Colon (tissue), 2 donors: ENCODE measurements around the gene DLGAP1.

Experiments
- FAIRE-seq: peaks from 2 replicates; lab custom pipeline; 2012; peaks lifted over from hg19 to GRCh38; lab: Jason Lieb, UNC
- donor health status: control.
- donor health status: control.

DLGAP1 gene

DNA sequence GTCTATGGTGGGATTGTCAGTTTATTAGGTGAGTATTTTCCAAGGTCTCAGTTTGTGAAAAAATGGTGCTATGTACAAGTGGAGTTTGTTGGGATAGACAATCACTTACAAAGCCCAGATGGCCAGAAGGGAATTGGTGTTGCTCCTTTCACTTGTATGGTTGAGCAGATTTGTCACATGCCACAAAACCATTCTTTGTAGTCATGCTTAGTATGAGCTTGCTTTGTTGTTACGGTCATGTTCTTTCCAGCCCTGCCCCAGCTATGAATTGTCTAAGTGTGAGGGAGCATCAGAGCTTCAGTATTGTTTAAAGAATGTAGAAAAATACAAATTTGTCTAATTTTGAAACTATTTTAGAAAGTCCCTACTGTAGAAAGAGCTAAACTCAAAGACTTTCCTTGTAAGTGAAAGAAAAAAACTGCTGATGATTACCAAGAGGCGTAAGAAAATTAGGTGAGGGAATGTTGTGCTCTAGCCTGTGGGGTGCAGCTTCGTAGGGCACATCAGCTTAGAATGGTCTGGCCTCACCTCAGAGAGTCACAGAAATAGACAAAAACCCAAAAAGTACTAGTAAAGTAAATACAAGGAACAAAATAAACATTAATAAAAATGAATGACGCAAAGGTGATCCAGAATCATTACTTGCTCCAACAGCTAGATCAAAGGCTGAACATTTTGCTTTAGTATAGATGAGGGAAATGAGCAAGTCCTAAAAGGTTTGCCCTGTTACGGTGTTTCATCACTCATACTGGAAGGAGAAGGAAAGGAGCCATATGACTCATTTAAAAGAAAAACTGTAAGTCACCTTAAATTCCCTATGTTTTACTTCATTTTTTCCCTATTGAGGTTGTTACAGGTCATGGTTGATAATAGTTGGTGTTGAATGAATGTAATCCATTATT, 995.9 kb downstream of the DLGAP1 start:
- FAIRE-seq: no peak

- FAIRE-seq: no peak
These were observed 996.7 kb downstream of the DLGAP1 start for GRCh38 chr18:3458378-3458777.

DNA sequence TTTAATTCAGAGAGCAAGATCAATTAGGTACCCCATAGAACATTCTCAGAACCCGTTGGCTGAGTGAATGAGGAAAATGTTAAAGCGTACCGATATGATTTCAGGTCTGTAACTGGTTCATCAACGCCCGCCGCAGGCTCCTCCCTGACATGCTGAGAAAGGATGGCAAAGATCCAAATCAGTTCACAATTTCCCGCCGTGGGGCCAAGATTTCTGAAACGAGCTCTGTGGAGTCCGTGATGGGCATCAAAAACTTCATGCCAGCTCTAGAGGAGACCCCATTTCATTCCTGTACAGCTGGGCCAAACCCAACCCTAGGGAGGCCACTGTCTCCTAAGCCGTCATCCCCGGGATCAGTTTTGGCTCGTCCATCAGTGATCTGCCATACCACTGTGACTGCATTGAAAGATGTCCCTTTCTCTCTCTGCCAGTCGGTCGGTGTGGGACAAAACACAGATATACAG, 997.8 kb downstream of the DLGAP1 start:
- FAIRE-seq: no peak

- peak; percentile 94 for FAIRE-seq
These were observed 998.4 kb downstream of the DLGAP1 start for GRCh38 chr18:3456686-3457069.

- no peak for FAIRE-seq
These were observed 999.0 kb downstream of the DLGAP1 start for GRCh38 chr18:3455907-3456685.

DNA sequence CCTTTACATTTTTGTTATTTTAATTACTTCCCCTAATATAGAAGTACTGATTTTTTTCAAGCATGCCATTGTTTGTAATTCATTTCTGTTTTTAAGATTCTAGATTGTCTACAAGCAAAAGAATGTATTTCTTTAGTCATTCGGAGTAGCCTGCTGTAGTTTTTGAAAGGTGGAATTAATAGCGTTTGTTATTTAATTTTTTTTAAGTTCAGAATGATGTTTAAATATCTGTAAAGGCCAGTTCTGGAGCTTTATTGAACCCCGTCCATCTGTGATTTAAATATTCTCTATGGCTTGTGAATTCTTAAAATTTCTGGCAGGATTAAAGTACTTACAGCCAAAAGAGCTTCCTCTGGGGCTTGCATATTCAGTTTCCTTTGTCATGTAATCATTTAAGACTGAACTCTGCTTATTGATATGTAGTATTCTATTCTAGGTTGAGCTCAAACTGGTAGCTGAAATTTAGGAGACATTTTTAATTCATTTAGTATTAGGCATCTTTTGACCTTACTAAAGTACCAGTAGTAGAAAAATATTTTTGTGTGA, 999.9 kb downstream of the DLGAP1 start:
- FAIRE-seq: no peak

DNA sequence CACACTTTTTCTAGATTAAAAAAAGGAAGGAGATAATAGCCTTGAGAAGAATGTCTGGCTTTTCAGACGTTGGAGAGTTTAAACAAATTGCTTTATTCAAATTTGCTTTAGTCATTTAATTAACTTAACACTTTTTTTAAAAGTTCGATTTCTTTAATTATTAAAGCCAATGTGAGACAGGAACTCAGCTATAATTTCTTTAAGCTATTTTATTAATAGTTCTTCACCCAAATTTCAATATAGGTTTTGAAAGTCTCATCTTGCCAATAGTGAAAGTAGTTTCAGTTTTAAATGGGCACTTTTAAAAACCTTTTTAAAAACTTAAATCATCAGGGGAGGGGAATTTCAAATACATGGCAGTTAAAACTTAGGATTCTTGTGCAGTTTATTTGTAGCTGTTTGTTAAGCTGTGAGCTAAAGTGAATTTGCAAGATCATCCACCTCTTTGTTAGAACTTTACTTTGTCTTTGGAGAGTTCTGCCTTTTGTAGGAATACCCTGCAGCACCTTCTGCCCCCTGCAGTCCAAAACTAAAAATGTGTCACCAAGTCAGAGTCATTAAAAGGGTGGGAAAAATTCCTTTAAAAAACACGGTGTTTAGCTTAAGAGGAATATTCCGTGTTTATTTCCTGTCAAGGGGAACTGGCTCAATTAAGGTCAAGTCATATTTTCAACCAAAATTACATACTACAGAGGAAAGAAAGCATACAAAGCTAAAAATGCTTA, 1000.6 kb downstream of the DLGAP1 start:
- FAIRE-seq: peak; percentile 80

DNA sequence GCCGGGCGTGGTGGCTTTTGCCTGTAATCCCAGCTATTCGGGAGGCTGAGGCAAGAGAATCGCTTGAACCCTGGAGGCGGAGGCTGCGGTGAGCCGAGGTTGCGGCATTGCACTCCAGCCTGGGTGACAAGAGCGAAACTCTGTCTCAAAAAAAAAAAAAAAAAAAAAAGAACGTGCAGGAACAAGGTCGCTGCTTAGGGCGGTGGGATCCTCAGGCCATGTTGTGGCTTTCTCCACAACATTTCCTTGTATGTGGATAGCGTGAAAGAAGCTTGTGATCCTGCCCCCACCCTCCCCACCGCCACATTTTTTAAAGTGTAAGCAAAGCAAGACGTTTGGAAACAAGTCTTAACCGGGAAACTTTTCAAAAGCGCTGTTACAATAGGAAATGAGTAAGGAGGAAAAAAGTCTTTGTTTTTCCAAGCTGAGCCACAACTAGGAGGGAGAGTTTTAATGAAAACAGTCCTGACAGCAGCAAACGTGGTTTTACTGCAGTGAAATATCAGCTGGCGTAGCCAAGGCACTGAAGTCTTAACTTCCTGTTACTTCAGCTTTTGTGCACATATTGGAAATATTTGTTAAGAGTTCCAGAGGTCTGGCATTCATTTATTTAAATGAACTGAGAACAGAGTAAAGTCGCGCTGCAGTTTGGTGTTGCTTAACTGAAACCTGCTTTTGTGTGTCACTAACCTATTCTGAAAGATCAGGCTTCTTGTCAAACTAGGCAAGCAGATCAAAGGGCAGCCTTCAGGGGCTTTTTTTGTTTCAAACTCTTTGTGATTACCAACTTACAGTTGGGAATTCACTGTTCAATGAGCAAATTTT, 1001.4 kb downstream of the DLGAP1 start:
- FAIRE-seq: no peak

GRCh38 chr18:3452750-3453539, 1002.2 kb downstream of the DLGAP1 start:
- no peak for FAIRE-seq

- no peak for FAIRE-seq
These were observed 1002.9 kb downstream of the DLGAP1 start for GRCh38 chr18:3451989-3452749.

DNA sequence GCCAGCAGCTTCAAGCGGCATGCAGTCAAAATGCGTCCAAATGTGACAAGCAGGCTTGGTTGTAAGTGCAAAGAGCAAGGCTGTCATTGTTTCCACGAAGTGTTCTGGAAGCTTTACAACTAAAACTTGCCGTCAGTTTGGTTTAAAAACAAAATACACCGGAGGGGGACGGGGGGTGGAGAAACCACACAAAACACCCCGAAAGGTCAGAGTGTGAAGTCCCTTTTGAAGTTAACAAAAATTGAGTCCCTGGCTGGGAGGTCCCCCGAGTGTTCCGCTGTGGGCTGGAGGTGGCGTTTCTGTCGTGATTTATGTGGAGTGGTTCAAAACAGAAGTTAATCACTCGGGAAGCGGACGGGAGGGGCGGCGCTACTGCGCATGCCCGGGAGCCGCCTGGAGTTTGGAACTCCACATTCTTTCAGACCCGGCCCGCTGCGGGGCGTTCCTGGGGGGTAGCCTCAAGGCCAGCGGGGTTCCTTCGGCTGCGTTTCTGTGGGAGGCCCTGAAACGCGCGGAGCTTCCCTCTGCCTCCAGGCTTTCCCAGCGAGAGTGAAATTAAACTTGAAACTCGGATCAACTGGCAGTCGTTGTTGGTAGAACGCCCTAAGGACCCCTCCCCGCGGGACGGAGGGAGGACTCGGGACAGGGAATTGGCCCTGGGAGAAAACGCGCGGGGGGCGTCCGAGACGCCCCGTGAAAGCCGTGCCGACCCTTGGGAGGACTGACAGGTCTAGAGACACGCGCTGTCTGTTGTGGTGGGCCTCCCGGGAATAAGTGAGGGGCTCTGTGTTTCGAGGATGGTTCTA, 1003.7 kb downstream of the DLGAP1 start:
- no peak for FAIRE-seq

GRCh38 chr18:3450799-3451182, 1004.3 kb downstream of the DLGAP1 start:
- no peak for FAIRE-seq

DNA sequence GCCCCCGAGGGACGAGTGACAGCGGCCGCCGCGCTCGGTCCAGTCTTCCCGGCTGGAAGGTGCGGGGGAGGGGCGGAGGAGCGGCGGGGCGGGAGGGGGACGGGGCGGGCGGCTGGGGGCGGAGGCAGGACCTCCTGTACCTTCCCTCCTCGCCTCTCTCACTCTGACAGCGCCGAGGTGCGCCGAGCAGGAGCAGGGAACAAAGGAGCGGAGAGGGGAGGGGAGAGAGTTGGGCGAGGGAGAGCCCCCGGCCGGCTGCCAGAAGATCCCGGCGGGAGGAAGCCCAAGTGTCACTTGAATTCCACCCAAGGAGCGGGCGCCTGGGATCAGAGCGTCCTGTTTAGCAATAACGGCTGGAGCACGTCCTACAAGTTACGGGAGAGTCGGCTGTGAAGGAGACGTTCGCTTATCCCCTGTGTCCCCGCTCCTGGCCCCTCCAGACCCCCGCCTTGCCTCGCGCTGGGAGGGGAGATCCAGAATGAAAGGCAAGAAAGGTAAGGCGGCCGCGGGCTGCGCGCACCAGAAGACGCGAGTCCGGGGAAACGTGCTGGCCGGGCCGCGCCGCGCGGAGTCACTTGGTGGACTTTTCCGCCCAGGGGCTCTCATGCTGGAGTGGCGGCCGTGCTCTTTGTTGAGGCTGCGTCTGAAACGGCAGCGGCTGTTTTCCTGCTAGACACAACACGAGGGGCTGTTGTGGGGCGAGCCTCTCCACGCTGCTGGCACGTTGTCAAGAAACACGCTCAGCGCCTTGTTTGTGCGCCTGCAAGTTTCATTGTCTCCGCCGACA, 1004.9 kb downstream of the DLGAP1 start, which contains the start of gene TGIF1:
TGIF1 (plus strand) TSS at position 161 of the 787 bp plus-strand sequence; CDS start at position 479, 318 bp downstream.
- no peak for FAIRE-seq

DNA sequence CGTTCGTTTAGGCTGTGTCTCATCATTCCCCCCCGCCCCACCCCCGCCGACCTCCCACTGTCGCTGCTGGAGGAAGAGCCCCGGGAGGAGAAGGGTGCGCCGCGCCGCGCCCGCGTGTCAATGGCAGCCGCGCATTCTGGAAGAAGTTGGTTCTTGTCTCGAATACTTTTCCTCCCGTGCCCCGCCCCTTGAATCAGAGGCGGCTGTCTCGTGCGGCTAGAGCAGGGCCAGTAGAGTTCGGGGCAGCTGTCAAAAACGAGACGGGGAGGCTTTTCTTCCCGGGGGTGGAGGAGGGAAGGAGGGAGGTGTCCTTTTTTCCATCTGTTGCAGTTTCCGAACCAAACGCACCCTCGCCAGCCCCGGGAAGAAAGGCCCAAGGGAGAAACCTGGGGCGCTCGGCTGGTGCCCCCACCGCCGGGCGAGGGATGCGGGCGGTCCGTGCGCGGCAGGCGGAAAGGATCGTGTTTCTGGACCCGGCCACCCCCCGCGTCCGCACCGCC, 1005.5 kb downstream of the DLGAP1 start:
- FAIRE-seq: no peak

DNA sequence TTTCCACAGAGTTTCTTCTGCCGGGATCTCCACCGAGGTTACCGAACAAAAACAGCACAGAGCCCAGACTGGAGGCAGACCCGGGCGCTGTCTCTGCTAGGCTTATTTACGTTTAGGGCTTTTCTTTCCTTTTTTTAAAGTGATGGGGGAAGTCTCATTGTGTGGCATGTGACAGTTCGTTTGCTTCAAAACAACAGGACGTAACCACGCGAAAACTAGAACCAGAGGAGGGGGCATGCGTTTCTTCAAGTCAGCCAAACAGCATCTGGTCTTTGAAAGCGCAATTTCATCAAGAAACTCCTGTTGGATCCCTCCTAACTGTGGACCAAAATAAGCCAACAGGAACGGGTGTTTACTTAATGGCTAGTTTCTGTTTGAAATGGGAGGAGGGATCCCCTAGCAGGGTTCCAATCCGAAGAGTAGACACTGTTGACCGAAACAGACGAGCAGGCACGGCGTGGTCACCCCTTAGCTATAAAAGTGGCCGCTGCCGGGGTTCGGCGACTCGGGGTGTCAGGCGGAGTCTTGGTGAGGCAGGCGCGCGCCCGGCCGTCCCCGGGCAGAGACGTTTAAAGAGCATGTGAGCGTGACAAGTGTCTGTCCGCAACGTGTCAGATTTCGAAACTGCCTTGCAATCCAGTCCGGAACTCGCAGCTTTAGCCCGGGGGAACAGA, 1006.1 kb downstream of the DLGAP1 start:
- FAIRE-seq: no peak

DNA sequence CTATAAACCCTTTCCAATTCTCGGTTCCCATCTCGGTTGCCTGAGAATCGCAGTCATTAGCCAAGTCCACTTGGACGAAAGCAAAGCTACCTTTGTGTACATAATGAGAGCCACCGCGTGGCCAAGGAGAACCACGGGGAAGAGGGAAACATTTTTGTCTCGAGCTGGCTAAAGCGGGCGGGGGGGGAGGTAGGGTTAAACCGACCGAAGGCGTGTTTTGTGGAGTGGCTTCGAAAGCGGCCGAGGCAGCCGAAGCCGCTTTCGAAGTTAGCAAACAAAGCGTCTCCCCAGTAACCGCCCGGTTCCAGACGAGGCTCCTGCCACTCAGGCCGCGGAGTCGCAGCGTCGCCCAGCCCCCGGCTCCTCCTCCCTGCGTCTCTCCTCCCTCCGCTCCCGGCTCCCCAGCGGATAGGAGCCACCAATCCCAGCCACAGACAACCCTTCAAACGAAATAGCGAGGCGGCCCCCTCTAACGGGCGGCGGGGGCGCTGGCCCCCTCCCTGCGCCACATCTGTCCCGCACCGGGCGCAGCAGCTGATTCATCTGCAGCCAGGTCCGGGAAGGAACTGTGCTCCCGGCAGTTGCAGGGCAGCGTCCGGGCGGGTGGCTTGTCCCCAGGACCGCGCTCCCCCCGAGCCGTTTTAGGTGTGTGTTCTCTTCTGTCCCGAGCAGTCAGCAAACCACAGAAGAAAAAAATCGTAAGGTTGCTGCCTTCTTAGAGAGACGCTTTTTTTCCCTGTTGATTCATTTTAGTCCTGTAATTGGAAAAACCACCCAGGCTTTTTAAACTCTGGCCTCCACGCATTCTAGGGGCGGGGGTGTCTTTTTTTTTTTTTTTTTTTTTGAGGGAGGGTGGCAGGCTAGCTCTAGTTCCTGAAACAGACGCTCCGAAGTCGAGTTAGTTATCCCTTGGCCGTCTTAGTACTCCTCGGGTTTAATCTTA, 1006.9 kb downstream of the DLGAP1 start:
- no peak for FAIRE-seq
